H1 (cell line): Measurements from ENCODE around the gene CRIP1.

ENCODE experiments used
- ASH2L ChIP-seq: fragments of 200-600, 300-600 bp; sonication (generic); IDR thresholded peaks from one replicate; pipeline ENCODE4 v1.7.1; 2017; ENCODE audit warnings: low read length
- ATF3 ChIP-seq: IDR thresholded peaks from 2 replicates; pipeline ENCODE4 v1.6.1; 2011; ENCODE audit warnings: low read depth, mild to moderate bottlenecking, low read length; ENCODE audit not compliant: insufficient read depth
- BRCA1 ChIP-seq: IDR thresholded peaks from 2 replicates; pipeline ENCODE4 v1.6.1; 2012; ENCODE audit warnings: low read depth, low read length, improper control_type of control experiment
- EGR1 ChIP-seq: IDR thresholded peaks from 2 replicates; pipeline ENCODE4 v1.6.1; 2011; ENCODE audit warnings: low read depth, low read length, borderline replicate concordance
- EP300 ChIP-seq, 2 experiments: IDR thresholded peaks; 1 replicate in 1 of 2; 2 replicates in 1 of 2; pipeline ENCODE4 v1.6.1; 2011 to 2012; ENCODE audit warnings: low read depth in 2 of 2, low read length in 2 of 2, mild to moderate bottlenecking in 2 of 2, borderline replicate concordance in 1 of 2, inconsistent platforms in 1 of 2, moderate library complexity in 1 of 2
- EZH2 ChIP-seq: fragments of 200-600 bp; sonication (generic); IDR thresholded peaks from 2 replicates; pipeline ENCODE4 v1.7.1; 2012; ENCODE audit warnings: low read depth, mild to moderate bottlenecking, moderate library complexity, low read length, inconsistent platforms; ENCODE audit not compliant: severe bottlenecking
- GTF2F1 ChIP-seq: IDR thresholded peaks from 2 replicates; pipeline ENCODE4 v1.6.1; 2012; ENCODE audit warnings: low read depth, low read length, improper control_type of control experiment, borderline replicate concordance
- NANOG ChIP-seq: IDR thresholded peaks from 2 replicates; pipeline ENCODE4 v1.6.1; 2011; ENCODE audit warnings: low read length, low read depth, mild to moderate bottlenecking, inconsistent platforms; ENCODE audit not compliant: insufficient read depth, poor library complexity, severe bottlenecking
- SIN3A ChIP-seq, 2 experiments: IDR thresholded peaks in 1 of 2; conservative IDR thresholded peaks in 1 of 2; 2 replicates each; pipeline ENCODE4 v1.6.1; 2011 to 2012; ENCODE audit warnings: low read length in 2 of 2, improper control_type of control experiment in 1 of 2, low read depth in 1 of 2, mild to moderate bottlenecking in 1 of 2
- SUZ12 ChIP-seq: fragments of 200-600 bp; sonication (generic); IDR thresholded peaks from 2 replicates; pipeline ENCODE4 v1.6.1; 2012; ENCODE audit warnings: mild to moderate bottlenecking, inconsistent platforms, low read length, moderate library complexity, mixed read lengths
- TF ChIP-seq, protein P1 (sequence below): IDR thresholded peaks from 2 replicates; pipeline ENCODE4 v1.6.1; 2011; ENCODE audit warnings: low read length, improper control_type of control experiment
- TF ChIP-seq, protein P2 (sequence below), 3 experiments: IDR thresholded peaks; 1 replicate in 2 of 3; 2 replicates in 1 of 3; pipeline versions ENCODE4 v1.5.1 to v1.6.1; 2011; ENCODE audit warnings: low read length in 3 of 3, mild to moderate bottlenecking in 3 of 3, inconsistent platforms in 2 of 3, low read depth in 1 of 3, moderate library complexity in 1 of 3; ENCODE audit not compliant: insufficient read depth in 1 of 3; ENCODE audit errors: control extremely low read depth in 1 of 3
- TF ChIP-seq, protein P3 (sequence below): IDR thresholded peaks from 2 replicates; pipeline ENCODE4 v1.6.1; 2012; ENCODE audit warnings: inconsistent platforms
- TF ChIP-seq, protein P4 (sequence below): IDR thresholded peaks from 2 replicates; pipeline ENCODE4 v1.6.1; 2012; ENCODE audit warnings: low read length, inconsistent platforms

- 0 out of 2 replicates have a peak, but pooled peaks have one; percentile 7 for TF ChIP-seq EGR1
- TF ChIP-seq SIN3A (conservative IDR thresholded peaks at IDR 0.05 in 1 of 2, IDR thresholded peaks at IDR 0.05 in 1 of 2; ENCODE audit: low read depth in 1 of 2, low read length in 2 of 2): no peak
- TF ChIP-seq, protein P1, sequence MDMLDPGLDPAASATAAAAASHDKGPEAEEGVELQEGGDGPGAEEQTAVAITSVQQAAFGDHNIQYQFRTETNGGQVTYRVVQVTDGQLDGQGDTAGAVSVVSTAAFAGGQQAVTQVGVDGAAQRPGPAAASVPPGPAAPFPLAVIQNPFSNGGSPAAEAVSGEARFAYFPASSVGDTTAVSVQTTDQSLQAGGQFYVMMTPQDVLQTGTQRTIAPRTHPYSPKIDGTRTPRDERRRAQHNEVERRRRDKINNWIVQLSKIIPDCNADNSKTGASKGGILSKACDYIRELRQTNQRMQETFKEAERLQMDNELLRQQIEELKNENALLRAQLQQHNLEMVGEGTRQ: no peak
- TF ChIP-seq EZH2: no peak
- no peak for TF ChIP-seq ATF3
- TF ChIP-seq, protein P2, sequence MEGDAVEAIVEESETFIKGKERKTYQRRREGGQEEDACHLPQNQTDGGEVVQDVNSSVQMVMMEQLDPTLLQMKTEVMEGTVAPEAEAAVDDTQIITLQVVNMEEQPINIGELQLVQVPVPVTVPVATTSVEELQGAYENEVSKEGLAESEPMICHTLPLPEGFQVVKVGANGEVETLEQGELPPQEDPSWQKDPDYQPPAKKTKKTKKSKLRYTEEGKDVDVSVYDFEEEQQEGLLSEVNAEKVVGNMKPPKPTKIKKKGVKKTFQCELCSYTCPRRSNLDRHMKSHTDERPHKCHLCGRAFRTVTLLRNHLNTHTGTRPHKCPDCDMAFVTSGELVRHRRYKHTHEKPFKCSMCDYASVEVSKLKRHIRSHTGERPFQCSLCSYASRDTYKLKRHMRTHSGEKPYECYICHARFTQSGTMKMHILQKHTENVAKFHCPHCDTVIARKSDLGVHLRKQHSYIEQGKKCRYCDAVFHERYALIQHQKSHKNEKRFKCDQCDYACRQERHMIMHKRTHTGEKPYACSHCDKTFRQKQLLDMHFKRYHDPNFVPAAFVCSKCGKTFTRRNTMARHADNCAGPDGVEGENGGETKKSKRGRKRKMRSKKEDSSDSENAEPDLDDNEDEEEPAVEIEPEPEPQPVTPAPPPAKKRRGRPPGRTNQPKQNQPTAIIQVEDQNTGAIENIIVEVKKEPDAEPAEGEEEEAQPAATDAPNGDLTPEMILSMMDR (IDR thresholded peaks at IDR 0.05; ENCODE audit: control extremely low read depth in 1 of 3, insufficient read depth in 1 of 3, low read depth in 1 of 3, low read length in 3 of 3): peak in 2 of 3 experiments; percentile 78 to 85; a peak in 3 of 4 replicates
- no peak for TF ChIP-seq NANOG
- TF ChIP-seq GTF2F1: no peak
- TF ChIP-seq ASH2L: no peak
- no peak for TF ChIP-seq EP300 (IDR thresholded peaks at IDR 0.05; ENCODE audit: borderline replicate concordance in 1 of 2, low read depth in 2 of 2, low read length in 2 of 2)
- TF ChIP-seq SUZ12: no peak
- no peak for TF ChIP-seq BRCA1
- TF ChIP-seq, protein P3, sequence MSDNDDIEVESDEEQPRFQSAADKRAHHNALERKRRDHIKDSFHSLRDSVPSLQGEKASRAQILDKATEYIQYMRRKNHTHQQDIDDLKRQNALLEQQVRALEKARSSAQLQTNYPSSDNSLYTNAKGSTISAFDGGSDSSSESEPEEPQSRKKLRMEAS: no peak
- TF ChIP-seq, protein P4, sequence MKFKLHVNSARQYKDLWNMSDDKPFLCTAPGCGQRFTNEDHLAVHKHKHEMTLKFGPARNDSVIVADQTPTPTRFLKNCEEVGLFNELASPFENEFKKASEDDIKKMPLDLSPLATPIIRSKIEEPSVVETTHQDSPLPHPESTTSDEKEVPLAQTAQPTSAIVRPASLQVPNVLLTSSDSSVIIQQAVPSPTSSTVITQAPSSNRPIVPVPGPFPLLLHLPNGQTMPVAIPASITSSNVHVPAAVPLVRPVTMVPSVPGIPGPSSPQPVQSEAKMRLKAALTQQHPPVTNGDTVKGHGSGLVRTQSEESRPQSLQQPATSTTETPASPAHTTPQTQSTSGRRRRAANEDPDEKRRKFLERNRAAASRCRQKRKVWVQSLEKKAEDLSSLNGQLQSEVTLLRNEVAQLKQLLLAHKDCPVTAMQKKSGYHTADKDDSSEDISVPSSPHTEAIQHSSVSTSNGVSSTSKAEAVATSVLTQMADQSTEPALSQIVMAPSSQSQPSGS: no peak
These were observed 38.0 kb upstream of the CRIP1 start for GRCh38 chr14:105448706-105449111.
